Body of pancreas (tissue), 4 donors: ENCODE results near the gene CSF1R. TPM values are rescaled to one million over a fixed set of nuclear protein-coding genes. Genes with fewer than 3 reads are reported as not detected.
"Not testable (repeated sequence)": the region's sequence is repeated elsewhere in the genome, so short reads cannot be mapped to it uniquely, and the experiment has no call there.

Experiments
- ATAC-seq: fragments of 150-250 bp; one replicate; pipeline ENCODE4 v1.9.1; 2016
- DNase-seq, 4 donors: peaks; one replicate each; pipeline ENCODE4 v3.0.0-alpha.2; 2019
- H3K27ac ChIP-seq, 4 donors: fragments of 200-600 bp; sonication (generic); 1 replicate in 3 of 4; 2 replicates in 1 of 4; pipeline versions ENCODE4 v1.5.1 to v1.6.1; 2016 to 2019; ENCODE audit warnings: mild to moderate bottlenecking in 1 of 4, mixed read lengths in 1 of 4, moderate library complexity in 1 of 4
- H3K27me3 ChIP-seq, 2 donors: fragments of 200-600 bp; sonication (generic); one replicate each; pipeline ENCODE4 v1.6.0; 2016; ENCODE audit warnings: mild to moderate bottlenecking in 1 of 2
- H3K36me3 ChIP-seq, 2 donors: fragments of 200-600 bp; sonication (generic); replicated peaks in 1 of 2; 2 replicates each; pipeline ENCODE4 v1.5.1; 2016; ENCODE audit warnings: low read depth in 2 of 2; ENCODE audit not compliant: insufficient read depth in 1 of 2
- H3K4me1 ChIP-seq: fragments of 200-600 bp; sonication (generic); one replicate; pipeline ENCODE4 v1.6.0; 2016
- H3K4me3 ChIP-seq, 2 donors: fragments of 200-600 bp; sonication (generic); 1 replicate in 1 of 2; 2 replicates in 1 of 2; pipeline ENCODE4 v1.5.1; 2016 to 2019
- H3K9me3 ChIP-seq, 3 donors: fragments of 200-600 bp; sonication (generic); 1 replicate in 2 of 3; 2 replicates in 1 of 3; pipeline ENCODE4 v1.5.1; 2016
- CTCF ChIP-seq, 7 experiments: fragments of 450-650 bp in 4 of 7; fragments of 200-600 bp in 3 of 7; sonication (generic) in 3 of 7; IDR thresholded peaks; one replicate each; pipeline ENCODE4 v1.5.1; 2016 to 2019; ENCODE audit warnings: antibody characterized with exemption in 7 of 7
- POLR2A ChIP-seq, 3 donors: fragments of 450-650 bp; IDR thresholded peaks; one replicate each; pipeline ENCODE4 v1.6.1; 2016; ENCODE audit warnings: antibody characterized with exemption in 3 of 3, mild to moderate bottlenecking in 2 of 3
- WGBS, 2 donors: methylation state at CpG; one replicate each; pipeline ENCODE4 v1.1.5; 2017; 5-methylcytosine and 5-hydroxymethylcytosine counted together
- intact Hi-C: fragments of 100-400 bp; cut with DNase I; formaldehyde crosslinking; loops from one replicate; pipeline ENCODE4 v1.15.1; 2023
- total RNA-seq, 2 donors: library from RNA; depleted of rRNA; stranded (reverse); fragments of >200 nt; gene quantifications; one replicate each; pipeline ENCODE4 v1.1.0, GENCODE V29; 2016

CSF1R gene
- total RNA-seq, 2 donors from 2014 or later, result 5.3 to 13.5 TPM

- no peak for TF ChIP-seq CTCF (IDR thresholded peaks at IDR 0.05)
- Histone ChIP-seq H3K27ac (no peak overlapping the region), H3K36me3 (peaks cover 11 to 52% of the 10 kb centered on the region in 2 donors), H3K4me3 (no peak overlapping the region), H3K4me1 (no peaks in the 10 kb centered on the region), H3K9me3 (no peaks in the 10 kb centered on the region), H3K27me3 (no peaks in the 10 kb centered on the region)
- 90 to 93% methylated on average over 4 of the region's 4 CpGs for WGBS, 2 donors
- intact Hi-C loops, result no loop called here
- ATAC-seq, result no peak
- no peak for DNase-seq
Measured at GRCh38 chr5:150033334-150033733, 53.0 kb downstream of the CSF1R start.

DNA sequence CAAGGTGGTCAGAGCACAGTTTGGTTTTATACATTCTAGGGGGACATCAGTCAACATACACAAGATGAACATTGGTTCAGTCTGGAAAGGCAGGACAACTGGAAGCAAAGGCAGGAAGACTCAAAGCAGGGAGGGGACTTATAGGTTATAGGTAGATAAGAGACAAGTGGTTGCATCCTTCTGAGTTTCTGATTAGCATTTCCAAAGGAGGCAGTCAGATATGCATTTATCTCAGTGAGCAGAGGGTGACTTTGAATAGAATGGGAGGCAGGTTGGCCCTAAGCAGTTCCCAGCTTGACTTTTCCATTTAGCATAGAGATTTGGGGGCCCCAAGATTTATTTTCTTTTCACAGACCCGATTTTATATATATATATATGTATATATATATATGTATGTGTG lies 58.3 kb downstream of the CSF1R start:
- 58 to 83% methylated on average over 1 of the region's 1 CpG for WGBS, 2 donors
- H3K27ac ChIP-seq, ATAC-seq, H3K27me3 ChIP-seq, H3K4me3 ChIP-seq, H3K9me3 ChIP-seq, H3K4me1 ChIP-seq, intact Hi-C loops, DNase-seq: not testable (repeated sequence)
- H3K36me3 ChIP-seq, result peaks cover 4 to 42% of the 10 kb centered on the region in 2 donors

DNA sequence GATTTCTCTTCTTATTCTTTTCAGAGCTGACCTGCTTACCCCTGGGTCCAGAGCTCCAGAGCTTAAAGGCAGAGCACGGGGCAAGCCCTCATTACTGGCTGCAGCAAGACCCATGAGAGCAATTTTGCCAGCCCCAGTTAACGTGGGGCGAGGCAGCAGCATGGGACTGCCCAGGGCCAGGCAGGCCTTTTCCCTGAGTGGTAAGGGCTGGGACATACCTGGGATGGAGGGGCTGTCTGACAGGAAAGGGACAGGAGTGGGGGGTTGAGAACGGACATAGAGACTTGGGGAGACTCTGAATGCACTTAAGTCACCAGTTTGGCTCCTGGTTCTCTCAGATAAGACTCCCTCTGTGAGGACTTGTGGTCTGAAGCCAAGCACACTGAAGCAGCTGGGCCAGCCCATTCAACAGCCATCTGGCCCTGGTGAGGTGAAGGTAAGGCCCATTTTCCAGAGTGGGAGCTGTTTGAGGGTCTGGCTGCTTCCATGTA lies 59.6 kb downstream of the CSF1R start:
- no peak for ATAC-seq
- WGBS, 2 donors, result 85 to 96% methylated on average over 4 of the region's 4 CpGs
- Histone ChIP-seq H3K36me3 (peaks cover 0 to 32% of the 10 kb centered on the region in 2 donors), H3K27me3 (no peaks in the 10 kb centered on the region), H3K9me3 (no peaks in the 10 kb centered on the region), H3K4me3 (no peak overlapping the region), H3K27ac (no peak overlapping the region), H3K4me1 (peaks cover 8% of the 10 kb centered on the region)
- intact Hi-C loops, result no loop called here
- no peak for DNase-seq
- TF ChIP-seq CTCF (IDR thresholded peaks at IDR 0.05) (no peak), POLR2A (IDR thresholded peaks at IDR 0.05) (no peak)

GRCh38 chr5:150024346-150024984 lies 61.9 kb downstream of the CSF1R start:
- peaks cover 0 to 16% of the 10 kb centered on the region in 2 donors for H3K36me3 ChIP-seq
- 81 to 87% methylated on average over 9 of the region's 9 CpGs for WGBS, 2 donors
- ATAC-seq (peak; percentile 30), DNase-seq (no peak)
- no peak overlapping the region for H3K4me3 ChIP-seq
- H3K27me3 ChIP-seq, result no peaks in the 10 kb centered on the region
- no peaks in the 10 kb centered on the region for H3K9me3 ChIP-seq
- no peak overlapping the region for H3K27ac ChIP-seq
- intact Hi-C loops, result no loop called here
- H3K4me1 ChIP-seq, result peaks cover 8% of the 10 kb centered on the region
- TF ChIP-seq POLR2A (IDR thresholded peaks at IDR 0.05) (no peak), CTCF (IDR thresholded peaks at IDR 0.05) (no peak)

DNA sequence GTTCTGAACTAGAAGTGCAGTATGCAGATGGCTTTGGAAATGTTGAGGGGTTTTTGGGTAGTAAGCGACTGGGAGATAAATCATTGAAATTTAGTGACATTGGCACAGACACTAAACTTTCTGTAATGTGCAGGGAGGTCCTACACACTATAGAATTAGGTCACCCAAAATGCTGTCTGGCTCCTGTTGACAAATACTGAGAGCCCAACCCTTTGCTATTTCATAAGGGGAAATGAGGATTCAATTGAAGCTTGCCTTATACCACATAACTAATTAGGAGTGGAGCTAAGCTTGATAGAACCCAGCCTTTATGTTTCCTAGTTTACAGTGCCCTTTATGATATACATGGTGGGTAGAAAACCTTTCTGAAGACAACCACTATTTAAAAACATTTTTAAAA lies 63.2 kb downstream of the CSF1R start:
- DNase-seq, result no peak
- peaks cover 0 to 24% of the 10 kb centered on the region in 2 donors for H3K36me3 ChIP-seq
- H3K27ac ChIP-seq, result no peak overlapping the region
- ATAC-seq, result no peak
- no peak overlapping the region for H3K4me3 ChIP-seq
- H3K4me1 ChIP-seq, result peaks cover 8% of the 10 kb centered on the region
- intact Hi-C loops, result no loop called here
- TF ChIP-seq CTCF (IDR thresholded peaks at IDR 0.05) (no peak), POLR2A (IDR thresholded peaks at IDR 0.05) (no peak)
- H3K27me3 ChIP-seq, result no peaks in the 10 kb centered on the region
- no peaks in the 10 kb centered on the region for H3K9me3 ChIP-seq
- WGBS, 2 donors, result 82 to 100% methylated on average over 1 of the region's 1 CpG
